GM12878 (cell line): Measurements from ENCODE around the gene PLAC9. TPM values are rescaled to one million over a fixed set of nuclear protein-coding genes. Genes with fewer than 3 reads are reported as not detected.

ENCODE experiments used
- ATAC-seq: fragments of 200-7000 bp; cut with Tn5 transposase; 3 replicates; pipeline ENCODE4 v1.9.1; 2020; ENCODE audit warnings: mild to moderate bottlenecking, moderate library complexity
- BruUV-seq: library from RNA; stranded (reverse); fragments of 400-500 nt; replicated peaks from 2 replicates; lab custom pipeline; 2021; lab: Mats Ljungman, UMichigan
- CTCF ChIA-PET: fragments of 300-600 bp; sonication (Branson Sonifier 250); formaldehyde crosslinking; extraction: SDS; loops from one replicate; lab custom pipeline; 2021; ENCODE audit warnings: inconsistent platforms; lab: Yijun Ruan, JAX
- POLR2A ChIA-PET: fragments of 350-600 bp; formaldehyde crosslinking; extraction: SDS; loops from one replicate; lab custom pipeline; 2021; ENCODE audit warnings: inconsistent platforms; lab: Charles Lee
- RAD21 ChIA-PET: fragments of 300-600 bp; sonication (Branson Sonifier 250); formaldehyde crosslinking; loops from one replicate; lab custom pipeline; 2023; ENCODE audit warnings: antibody characterized with exemption; ENCODE audit not compliant: unreplicated experiment; lab: Charles Lee
- SMC1A ChIA-PET: fragments of 300-600 bp; sonication (Branson Sonifier 250); formaldehyde crosslinking; loops from one replicate; lab custom pipeline; 2023; ENCODE audit not compliant: unreplicated experiment, uncharacterized antibody; lab: Charles Lee
- DNase-seq: peaks from one replicate; pipeline ENCODE4 v3.0.0-alpha.2; 2011; ENCODE audit warnings: low read depth, low spot score
- FAIRE-seq: peaks from 3 replicates; lab custom pipeline; 2011; peaks lifted over from hg19 to GRCh38; lab: Jason Lieb, UNC
- H2AFZ ChIP-seq: 2 replicates; pipeline ENCODE4 v1.6.0; 2011; ENCODE audit warnings: low read depth, low read length, control low read depth; ENCODE audit not compliant: control insufficient read depth
- H3K27ac ChIP-seq: 2 replicates; pipeline ENCODE4 v1.5.1; 2011; ENCODE audit warnings: control low read depth; ENCODE audit not compliant: control insufficient read depth, insufficient read depth
- H3K27me3 ChIP-seq, 2 experiments: replicated peaks in 1 of 2; 2 replicates each; pipeline versions ENCODE4 v1.6.0 to v1.6.1; 2011; ENCODE audit warnings: low read length in 1 of 2; ENCODE audit not compliant: control insufficient read depth in 2 of 2, insufficient read depth in 2 of 2
- H3K36me3 ChIP-seq, 2 experiments: 2 replicates each; pipeline ENCODE4 v1.5.1; 2011; ENCODE audit warnings: low read length in 1 of 2; ENCODE audit not compliant: control insufficient read depth in 2 of 2, insufficient read depth in 2 of 2
- H3K4me1 ChIP-seq: 2 replicates; pipeline ENCODE4 v1.6.1; 2011; ENCODE audit warnings: mild to moderate bottlenecking, low read length, moderate library complexity, mixed read lengths; ENCODE audit not compliant: control insufficient read depth, insufficient read depth
- H3K4me2 ChIP-seq: 2 replicates; pipeline ENCODE4 v1.6.0; 2011; ENCODE audit warnings: control low read depth; ENCODE audit not compliant: control insufficient read depth, insufficient read depth
- H3K4me3 ChIP-seq: fragments of 200-600 bp; sonication (generic); 2 replicates; pipeline ENCODE4 v1.5.1; 2016
- H3K79me2 ChIP-seq: 2 replicates; pipeline ENCODE4 v1.6.0; 2011; ENCODE audit warnings: low read length; ENCODE audit not compliant: control insufficient read depth, insufficient read depth
- H3K9ac ChIP-seq: 2 replicates; pipeline ENCODE4 v1.8.0; 2011; ENCODE audit warnings: low read length, control low read depth, mixed read lengths; ENCODE audit not compliant: control insufficient read depth, insufficient read depth
- H3K9me3 ChIP-seq: replicated peaks from 3 replicates; pipeline ENCODE4 v1.5.1; 2011; ENCODE audit warnings: mild to moderate bottlenecking, low read length; ENCODE audit not compliant: control insufficient read depth, insufficient read depth
- H4K20me1 ChIP-seq: 2 replicates; pipeline ENCODE4 v1.6.0; 2011; ENCODE audit not compliant: control insufficient read depth, insufficient read depth
- ATF3 ChIP-seq: IDR thresholded peaks from 2 replicates; pipeline ENCODE4 v1.6.1; 2011; ENCODE audit warnings: low read depth, mild to moderate bottlenecking, low read length, moderate library complexity, borderline replicate concordance; ENCODE audit errors: extremely low read depth
- EED ChIP-seq: sonication (generic); IDR thresholded peaks from 2 replicates; pipeline ENCODE4 v1.6.1; 2016; ENCODE audit warnings: antibody characterized with exemption, low read depth
- ETV6 ChIP-seq, 2 experiments: fragments of 450-650 bp in 1 of 2; IDR thresholded peaks in 1 of 2; conservative IDR thresholded peaks in 1 of 2; 2 replicates each; pipeline ENCODE4 v1.6.1; 2014; ENCODE audit warnings: antibody characterized with exemption in 1 of 2, borderline replicate concordance in 1 of 2, low read depth in 1 of 2, mild to moderate bottlenecking in 1 of 2, moderate library complexity in 1 of 2
- MTA3 ChIP-seq: IDR thresholded peaks from 2 replicates; pipeline ENCODE4 v1.6.1; 2012; ENCODE audit warnings: low read length, inconsistent platforms, borderline replicate concordance
- NBN ChIP-seq: fragments of 450-650 bp; IDR thresholded peaks from 2 replicates; pipeline ENCODE4 v1.6.1; 2016
- POLR2A ChIP-seq: IDR thresholded peaks from 2 replicates; pipeline ENCODE4 v1.6.1; 2011; ENCODE audit warnings: low read depth, mild to moderate bottlenecking, low read length
- RB1 ChIP-seq: fragments of 450-650 bp; formaldehyde crosslinking; IDR thresholded peaks from 2 replicates; pipeline ENCODE4 v1.6.1; 2017; ENCODE audit warnings: mild to moderate bottlenecking, borderline replicate concordance
- RELB ChIP-seq: fragments of 450-650 bp; IDR thresholded peaks from 2 replicates; pipeline ENCODE4 v1.6.1; 2017; ENCODE audit warnings: low read depth, mild to moderate bottlenecking, moderate library complexity
- RUNX3 ChIP-seq: IDR thresholded peaks from 2 replicates; pipeline ENCODE4 v1.6.1; 2012; ENCODE audit warnings: low read length, inconsistent platforms
- SMAD5 ChIP-seq: IDR thresholded peaks from 2 replicates; pipeline ENCODE4 v1.6.1; 2016; ENCODE audit warnings: antibody characterized with exemption, low read depth
- STAT1 ChIP-seq: fragments of 450-650 bp; conservative IDR thresholded peaks from 2 replicates; pipeline ENCODE4 v1.6.1; 2014; ENCODE audit warnings: antibody characterized with exemption, mild to moderate bottlenecking
- TBL1XR1 ChIP-seq: IDR thresholded peaks from 2 replicates; pipeline ENCODE4 v1.6.1; 2012; ENCODE audit warnings: low read depth, low read length, improper control_type of control experiment
- ZNF687 ChIP-seq: fragments of 450-650 bp; IDR thresholded peaks from 2 replicates; pipeline ENCODE4 v1.6.1; 2017; ENCODE audit warnings: mild to moderate bottlenecking, moderate library complexity
- WGBS: methylation state at CpG from one replicate; pipeline ENCODE4 v1.1.6; 2016; ENCODE audit warnings: low lambda C conversion rate; ENCODE audit not compliant: insufficient replicate concordance, insufficient coverage; ENCODE audit errors: missing lambda C conversion rate; 5-methylcytosine and 5-hydroxymethylcytosine counted together
- in situ Hi-C: fragments of 300-500 bp; cut with MboI; formaldehyde crosslinking; loops from 9 replicates; pipeline ENCODE4 v1.14.3; 2018; ENCODE audit warnings: mixed read lengths
- intact Hi-C: fragments of 100-400 bp; cut with micrococcal nuclease; formaldehyde crosslinking; loops from one replicate; pipeline ENCODE4 v1.14.2; 2022; ENCODE audit not compliant: unreplicated experiment
- polyA plus RNA-seq, 11 experiments: library from polyadenylated mRNA; depleted of rRNA in 4 of 11; unstranded in 6 of 11; stranded (reverse) in 5 of 11; fragments of >200 nt; fragmentation: Nextera tagmentation in 4 of 11; fragmentation: Illumina TruSeq in 1 of 11; extraction: Ambion mirVana in 4 of 11; extraction: Trizol in 1 of 11; gene quantifications; 1 replicate in 1 of 11; 2 replicates in 10 of 11; pipeline versions ENCODE4 v1.2.1 to v1.2.3, GENCODE V29; 2011 to 2016; ENCODE audit warnings: inconsistent platforms in 2 of 11, missing spikeins in 2 of 11, low read depth in 1 of 11
- total RNA-seq, 4 experiments: library from RNA; depleted of rRNA in 3 of 4; stranded (reverse); fragments of >200 nt in 3 of 4; fragmentation: Illumina TruSeq in 1 of 4; extraction: Trizol in 1 of 4; gene quantifications; 2 replicates each; pipeline versions ENCODE4 v1.2.1 to v1.2.3, GENCODE V29; 2013 to 2021
- TF ChIP-seq, protein P1 (sequence below): IDR thresholded peaks from 2 replicates; pipeline ENCODE4 v1.6.1; 2012; ENCODE audit warnings: low read depth, low read length, improper control_type of control experiment

Gene PLAC9
- total and polyA plus RNA-seq, 10 of the 15 experiments (the other 5 are each of a cell fraction or from before 2014, with no cell fraction given): not detected

- ChIA-PET SMC1A (interaction anchor here (1.0 to 2.6 kb wide), 5 partner anchors 10 to 41 kb away, joined by 3 to 7 read pairs (median 4); no protein-coding TSS in a partner anchor), RAD21 (interaction anchor here (2.0 to 2.2 kb wide), 2 partner anchors 18 to 19 kb away, joined by 5 to 12 read pairs; no protein-coding TSS in a partner anchor), CTCF (interaction anchor here (0.9 to 1.7 kb wide), 4 partner anchors 12 to 41 kb away, joined by 4 to 8 read pairs (median 5); no protein-coding TSS in a partner anchor), POLR2A (no interaction called here)
- Histone ChIP-seq H4K20me1 (no peaks in the 10 kb centered on the region), H3K4me1 (peaks cover 22% of the 10 kb centered on the region), H3K27ac (no peak overlapping the region), H3K9me3 (no peaks in the 10 kb centered on the region), H3K4me2 (no peak overlapping the region), H3K27me3 (no peaks in the 10 kb centered on the region), H3K36me3 (peaks cover 3 to 15% of the 10 kb centered on the region in 2 experiments; a peak in 3 of 4 replicates), H3K4me3 (no peak overlapping the region), H3K9ac (no peak overlapping the region), H2AFZ (no peak overlapping the region), H3K79me2 (peaks cover 31% of the 10 kb centered on the region)
- in situ Hi-C loops: no loop called here
- DNase-seq: no peak
- intact Hi-C loops: no loop called here
- FAIRE-seq: no peak
- 91% methylated on average over 4 of the region's 4 CpGs for WGBS
- no peak for ATAC-seq
- BruUV-seq: no TSS peak
- TF ChIP-seq POLR2A (no peak), RB1 (no peak), MTA3 (no peak), TBL1XR1 (no peak), STAT1 (no peak), ZNF687 (no peak), ETV6 (conservative IDR thresholded peaks at IDR 0.05 in 1 of 2, IDR thresholded peaks at IDR 0.05 in 1 of 2; ENCODE audit: borderline replicate concordance in 1 of 2, low read depth in 1 of 2) (no peak), SMAD5 (no peak), EED (no peak), RUNX3 (no peak), ATF3 (no peak), RELB (no peak), NBN (no peak)
- TF ChIP-seq, protein P1, sequence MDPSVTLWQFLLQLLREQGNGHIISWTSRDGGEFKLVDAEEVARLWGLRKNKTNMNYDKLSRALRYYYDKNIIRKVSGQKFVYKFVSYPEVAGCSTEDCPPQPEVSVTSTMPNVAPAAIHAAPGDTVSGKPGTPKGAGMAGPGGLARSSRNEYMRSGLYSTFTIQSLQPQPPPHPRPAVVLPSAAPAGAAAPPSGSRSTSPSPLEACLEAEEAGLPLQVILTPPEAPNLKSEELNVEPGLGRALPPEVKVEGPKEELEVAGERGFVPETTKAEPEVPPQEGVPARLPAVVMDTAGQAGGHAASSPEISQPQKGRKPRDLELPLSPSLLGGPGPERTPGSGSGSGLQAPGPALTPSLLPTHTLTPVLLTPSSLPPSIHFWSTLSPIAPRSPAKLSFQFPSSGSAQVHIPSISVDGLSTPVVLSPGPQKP: no peak
Observed at GRCh38 chr10:80184291-80184690, 51.8 kb downstream of the PLAC9 start.
